GM12874 (cell line): ENCODE results near the gene SOX21.

Experiments
- CTCF ChIP-seq: IDR thresholded peaks from 2 replicates; pipeline ENCODE4 v1.5.1; 2011; ENCODE audit warnings: low read depth, mild to moderate bottlenecking, control low read depth, low read length, moderate library complexity; ENCODE audit not compliant: insufficient read depth

The SOX21 gene

GRCh38 chr13:94706843-94707399 is 5.4 kb downstream of the SOX21 start:
- no peak for TF ChIP-seq CTCF

GRCh38 chr13:94706101-94706842 is 6.1 kb downstream of the SOX21 start:
- TF ChIP-seq CTCF = no peak

- no peak for TF ChIP-seq CTCF
These were observed 7.0 kb downstream of the SOX21 start for GRCh38 chr13:94705081-94706030.

GRCh38 chr13:94704377-94705080 is 7.8 kb downstream of the SOX21 start:
- no peak for TF ChIP-seq CTCF

DNA sequence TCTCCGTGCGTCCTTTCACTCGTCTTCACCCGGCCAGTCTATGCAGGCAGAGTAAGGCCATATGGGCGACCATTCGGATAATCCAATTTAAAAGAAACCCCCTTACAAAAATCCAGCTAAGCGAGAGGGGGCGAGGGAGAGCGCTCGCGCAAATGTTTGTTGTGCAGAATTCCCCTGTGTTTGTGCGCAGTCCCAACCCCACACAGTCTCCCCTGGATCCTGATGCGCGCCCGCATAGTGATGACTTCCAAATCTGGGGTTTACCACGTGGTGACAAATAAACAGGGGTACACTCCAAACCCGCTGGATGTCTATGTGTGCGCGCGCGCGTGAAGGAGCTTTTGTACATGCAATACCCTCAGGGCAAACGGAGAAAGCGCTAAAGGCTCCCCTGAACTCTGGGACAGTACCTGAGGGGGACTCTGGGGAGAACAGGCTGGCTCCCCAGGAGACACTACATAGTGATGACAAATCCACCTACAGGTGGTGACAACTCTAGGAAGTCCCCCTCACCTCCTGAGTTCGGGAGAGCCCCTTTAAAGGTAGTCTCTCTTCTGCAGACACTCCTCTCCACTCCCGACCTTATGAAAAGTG is 8.5 kb downstream of the SOX21 start:
- no peak for TF ChIP-seq CTCF

DNA sequence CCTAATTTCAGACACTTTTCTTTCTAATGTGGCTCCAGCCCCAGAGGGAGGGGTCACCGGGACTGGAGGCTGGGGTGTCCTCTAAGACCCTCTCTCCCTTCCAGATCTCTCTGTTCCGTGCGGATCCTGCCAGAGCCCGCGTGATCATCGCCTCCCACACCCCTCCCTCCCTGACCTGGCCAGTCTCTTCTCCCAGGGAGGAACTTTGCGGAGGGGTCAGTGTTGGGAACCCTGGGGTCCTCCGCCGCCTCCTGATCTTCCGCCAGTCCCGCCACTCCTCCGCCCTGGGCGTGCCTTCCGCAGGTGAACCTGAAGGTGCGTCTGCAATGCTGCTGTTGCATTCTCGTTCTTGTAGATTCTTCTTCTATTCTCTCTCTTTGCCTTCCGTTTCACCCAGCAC is 9.1 kb downstream of the SOX21 start:
- no peak for TF ChIP-seq CTCF
